OCI-LY3 (cell line): ENCODE results near the gene EXOC4.

ENCODE experiments used
- H2AFZ ChIP-seq: fragments of 200-600, 300-600 bp; shearing (Covaris generic); 2 replicates; pipeline ENCODE4 v1.6.0; 2014; ENCODE audit warnings: antibody characterized with exemption, low read depth, low read length
- H3K27ac ChIP-seq: fragments of 200-600, 300-600 bp; sonication (generic); 2 replicates; pipeline ENCODE4 v1.5.1; 2014; ENCODE audit warnings: mild to moderate bottlenecking, low read length, moderate library complexity, mixed read lengths
- H3K27me3 ChIP-seq: fragments of 200-600, 300-600 bp; sonication (generic); 2 replicates; pipeline ENCODE4 v1.6.1; 2014; ENCODE audit warnings: low read depth, low read length, mixed read lengths
- H3K36me3 ChIP-seq: fragments of 200-600, 300-600 bp; sonication (generic); replicated peaks from 2 replicates; pipeline ENCODE3; 2014; ENCODE audit warnings: low read depth, low read length, mixed read lengths
- H3K4me1 ChIP-seq: fragments of 300-600, 200-600 bp; sonication (generic); 2 replicates; pipeline ENCODE4 v1.6.1; 2014; ENCODE audit warnings: low read length, mixed read lengths
- H3K4me2 ChIP-seq: fragments of 200-600, 300-600 bp; sonication (generic); 2 replicates; pipeline ENCODE4 v1.6.1; 2014; ENCODE audit warnings: low read length, mixed read lengths
- H3K4me3 ChIP-seq: fragments of 300-600, 200-600 bp; sonication (generic); 2 replicates; pipeline ENCODE4 v1.5.1; 2014; ENCODE audit warnings: antibody characterized with exemption, mild to moderate bottlenecking, low read length, moderate library complexity
- H3K79me2 ChIP-seq: fragments of 300-600, 200-600 bp; shearing (Covaris generic); 2 replicates; pipeline ENCODE4 v1.6.1; 2014; ENCODE audit warnings: mild to moderate bottlenecking, low read length, mixed read lengths
- H3K9ac ChIP-seq: fragments of 300-600, 200-600 bp; shearing (Covaris generic); 2 replicates; pipeline ENCODE4 v1.6.0; 2014; ENCODE audit warnings: mild to moderate bottlenecking, low read length, moderate library complexity
- H3K9me3 ChIP-seq: fragments of 200-600, 300-600 bp; shearing (Covaris generic); 2 replicates; pipeline ENCODE4 v1.6.1; 2014; ENCODE audit warnings: low read length, mixed read lengths; ENCODE audit not compliant: insufficient read depth
- H4K20me1 ChIP-seq: fragments of 200-600, 300-600 bp; sonication (generic); 2 replicates; pipeline ENCODE4 v1.6.1; 2016; ENCODE audit warnings: low read length, mixed read lengths; ENCODE audit not compliant: insufficient read depth
- EZH2phosphoT487 ChIP-seq: fragments of 200-600 bp; shearing (Covaris generic); IDR thresholded peaks from 2 replicates; pipeline ENCODE4 v1.6.1; 2018; ENCODE audit warnings: antibody characterized with exemption, mixed run types, low read depth
- TF ChIP-seq, protein P1 (sequence below): fragments of 200-600, 300-600 bp; sonication (generic); IDR thresholded peaks from 2 replicates; pipeline ENCODE4 v1.5.1; 2014; ENCODE audit warnings: antibody characterized with exemption, low read length, low read depth

The EXOC4 gene

DNA sequence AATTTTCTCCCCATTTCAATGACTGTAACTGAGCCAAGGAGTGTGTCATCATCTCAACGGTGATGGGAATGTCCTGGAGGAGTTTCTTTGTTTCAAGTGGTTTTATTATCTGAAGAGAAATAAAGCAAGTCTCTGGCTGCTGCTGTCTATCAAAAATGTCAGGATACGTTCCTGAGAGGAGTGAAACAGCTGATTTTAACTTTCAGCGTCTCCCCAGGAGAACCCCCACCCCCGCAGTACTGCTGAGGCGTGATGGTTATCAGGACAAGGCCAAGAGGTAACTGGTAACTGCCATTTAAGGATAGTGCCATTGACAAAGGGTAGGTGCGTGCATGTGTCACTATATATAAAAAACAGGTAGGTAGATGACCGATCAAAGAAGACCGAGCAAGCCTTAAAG, 803.9 kb downstream of the EXOC4 start:
- H3K36me3 ChIP-seq, result no peaks in the 10 kb centered on the region
- no peak overlapping the region for H3K9ac ChIP-seq
- H3K4me1 ChIP-seq, result peaks cover 13% of the 10 kb centered on the region
- no peaks in the 10 kb centered on the region for H3K9me3 ChIP-seq
- H3K27me3 ChIP-seq, result no peaks in the 10 kb centered on the region
- H3K4me3 ChIP-seq, result no peak overlapping the region
- H3K27ac ChIP-seq, result no peak overlapping the region
- no peak overlapping the region for H3K4me2 ChIP-seq
- H2AFZ ChIP-seq, result no peak overlapping the region
- no peak for TF ChIP-seq EZH2phosphoT487
- TF ChIP-seq, protein P1, sequence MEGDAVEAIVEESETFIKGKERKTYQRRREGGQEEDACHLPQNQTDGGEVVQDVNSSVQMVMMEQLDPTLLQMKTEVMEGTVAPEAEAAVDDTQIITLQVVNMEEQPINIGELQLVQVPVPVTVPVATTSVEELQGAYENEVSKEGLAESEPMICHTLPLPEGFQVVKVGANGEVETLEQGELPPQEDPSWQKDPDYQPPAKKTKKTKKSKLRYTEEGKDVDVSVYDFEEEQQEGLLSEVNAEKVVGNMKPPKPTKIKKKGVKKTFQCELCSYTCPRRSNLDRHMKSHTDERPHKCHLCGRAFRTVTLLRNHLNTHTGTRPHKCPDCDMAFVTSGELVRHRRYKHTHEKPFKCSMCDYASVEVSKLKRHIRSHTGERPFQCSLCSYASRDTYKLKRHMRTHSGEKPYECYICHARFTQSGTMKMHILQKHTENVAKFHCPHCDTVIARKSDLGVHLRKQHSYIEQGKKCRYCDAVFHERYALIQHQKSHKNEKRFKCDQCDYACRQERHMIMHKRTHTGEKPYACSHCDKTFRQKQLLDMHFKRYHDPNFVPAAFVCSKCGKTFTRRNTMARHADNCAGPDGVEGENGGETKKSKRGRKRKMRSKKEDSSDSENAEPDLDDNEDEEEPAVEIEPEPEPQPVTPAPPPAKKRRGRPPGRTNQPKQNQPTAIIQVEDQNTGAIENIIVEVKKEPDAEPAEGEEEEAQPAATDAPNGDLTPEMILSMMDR, result no peak
- no peaks in the 10 kb centered on the region for H3K79me2 ChIP-seq
- H4K20me1 ChIP-seq, result no peaks in the 10 kb centered on the region

DNA sequence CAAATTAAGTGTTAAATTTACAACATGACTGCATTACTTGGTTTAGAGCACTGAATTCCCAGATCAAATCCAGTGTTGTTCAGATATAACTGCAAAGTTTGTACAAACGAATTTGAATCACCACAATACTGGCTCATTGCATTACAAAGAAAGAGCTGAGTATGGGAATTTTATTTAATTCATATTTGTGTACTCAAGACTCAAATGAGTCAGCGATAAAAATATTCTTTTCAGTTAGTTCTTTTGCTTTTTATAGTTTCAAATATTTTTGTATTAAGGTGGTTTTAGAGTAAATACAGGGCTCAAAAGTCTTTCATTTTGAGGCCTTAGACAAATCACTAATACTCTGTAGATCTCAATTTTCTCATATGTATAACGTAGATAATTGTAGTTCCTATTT, 805.6 kb downstream of the EXOC4 start:
- TF ChIP-seq EZH2phosphoT487, result no peak
- TF ChIP-seq, protein P1, result no peak
- Histone ChIP-seq H3K79me2 (no peaks in the 10 kb centered on the region), H3K9me3 (no peaks in the 10 kb centered on the region), H3K36me3 (no peaks in the 10 kb centered on the region), H3K27me3 (no peaks in the 10 kb centered on the region), H3K27ac (no peak overlapping the region), H4K20me1 (no peaks in the 10 kb centered on the region), H3K9ac (no peak overlapping the region), H3K4me1 (peaks cover 13% of the 10 kb centered on the region), H2AFZ (no peak overlapping the region), H3K4me3 (no peak overlapping the region), H3K4me2 (no peak overlapping the region)

DNA sequence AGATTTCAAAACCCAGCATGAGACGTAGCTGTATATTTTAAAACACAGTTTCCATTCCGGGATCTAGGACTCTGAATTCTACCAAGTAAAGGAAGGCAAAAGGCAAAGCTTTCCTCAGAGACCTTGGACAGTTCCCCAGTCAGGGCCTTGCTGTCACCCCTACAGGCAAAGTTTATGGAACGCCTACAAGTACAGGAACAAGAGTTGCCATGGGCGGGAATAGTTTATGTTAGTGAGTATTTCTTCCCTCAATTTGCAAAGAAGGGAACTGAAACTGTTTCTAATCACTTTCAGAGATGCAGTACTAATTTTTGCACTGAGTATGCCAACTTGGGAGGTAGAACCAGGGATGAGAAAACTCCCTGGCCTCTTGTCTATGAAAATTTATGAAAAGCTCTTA, 806.1 kb downstream of the EXOC4 start:
- no peaks in the 10 kb centered on the region for H3K27me3 ChIP-seq
- H3K79me2 ChIP-seq, result no peaks in the 10 kb centered on the region
- no peaks in the 10 kb centered on the region for H4K20me1 ChIP-seq
- no peak overlapping the region for H3K4me2 ChIP-seq
- peaks cover 13% of the 10 kb centered on the region for H3K4me1 ChIP-seq
- no peak overlapping the region for H3K4me3 ChIP-seq
- TF ChIP-seq EZH2phosphoT487, result no peak
- TF ChIP-seq, protein P1, result no peak
- H2AFZ ChIP-seq, result no peak overlapping the region
- H3K9me3 ChIP-seq, result no peaks in the 10 kb centered on the region
- H3K27ac ChIP-seq, result no peak overlapping the region
- no peak overlapping the region for H3K9ac ChIP-seq
- no peaks in the 10 kb centered on the region for H3K36me3 ChIP-seq

DNA sequence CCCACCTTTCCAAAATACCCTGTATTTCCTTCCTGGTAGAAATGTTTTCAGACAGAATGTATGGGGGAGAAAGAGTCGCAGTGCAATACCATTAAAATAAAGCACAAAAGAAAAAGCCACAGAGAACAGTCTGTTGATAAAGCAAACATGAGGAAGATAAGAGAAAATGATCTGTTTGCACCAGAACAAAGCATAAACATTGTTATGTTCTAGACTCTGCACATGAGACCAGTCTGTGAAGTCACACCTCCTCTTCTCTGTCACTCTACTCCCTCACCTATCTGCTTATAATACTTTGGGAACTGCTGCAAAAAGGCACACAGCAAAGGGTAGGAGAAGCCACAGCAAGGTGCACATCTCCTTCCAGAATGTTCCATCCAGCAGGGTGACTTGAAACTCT, 807.0 kb downstream of the EXOC4 start:
- no peaks in the 10 kb centered on the region for H3K27me3 ChIP-seq
- no peak overlapping the region for H2AFZ ChIP-seq
- H3K36me3 ChIP-seq, result no peaks in the 10 kb centered on the region
- TF ChIP-seq, protein P1, result no peak
- no peak for TF ChIP-seq EZH2phosphoT487
- H3K4me2 ChIP-seq, result no peak overlapping the region
- H3K79me2 ChIP-seq, result no peaks in the 10 kb centered on the region
- H3K4me1 ChIP-seq, result peaks cover 13% of the 10 kb centered on the region
- no peaks in the 10 kb centered on the region for H4K20me1 ChIP-seq
- H3K9me3 ChIP-seq, result no peaks in the 10 kb centered on the region
- no peak overlapping the region for H3K4me3 ChIP-seq
- no peak overlapping the region for H3K27ac ChIP-seq
- no peak overlapping the region for H3K9ac ChIP-seq
